Nephron (organoid): ENCODE data around the gene EVA1A.

Experiments
- H3K27ac Mint-ChIP-seq, 3 experiments: 2 replicates each; pipeline ENCODE4 v1.8.0; 2020; ENCODE audit warnings: mixed read lengths in 3 of 3, mild to moderate bottlenecking in 2 of 3, moderate library complexity in 1 of 3
- H3K27me3 Mint-ChIP-seq: 2 replicates; pipeline ENCODE4 v1.8.0; 2021; ENCODE audit warnings: low read depth, mild to moderate bottlenecking, moderate library complexity, mixed read lengths
- H3K36me3 Mint-ChIP-seq: 2 replicates; pipeline ENCODE4 v1.8.0; 2020; ENCODE audit warnings: low read depth, mixed read lengths
- H3K4me1 Mint-ChIP-seq: 2 replicates; pipeline ENCODE4 v1.8.0; 2020; ENCODE audit warnings: mixed read lengths
- H3K4me3 Mint-ChIP-seq, 3 experiments: 2 replicates each; pipeline ENCODE4 v1.8.0; 2020; ENCODE audit warnings: mild to moderate bottlenecking in 3 of 3, mixed read lengths in 3 of 3, moderate library complexity in 2 of 3
- H3K9me3 Mint-ChIP-seq: 2 replicates; pipeline ENCODE4 v1.8.0; 2020; ENCODE audit warnings: mixed read lengths
- TF ChIP-seq, protein P1 (sequence below), 3 experiments: fragments of 200-600 bp; sonication (generic); IDR thresholded peaks; one replicate each; pipeline ENCODE4 v1.5.0; 2021; ENCODE audit warnings: antibody characterized with exemption in 3 of 3; ENCODE audit not compliant: unreplicated experiment in 3 of 3

Gene EVA1A

DNA sequence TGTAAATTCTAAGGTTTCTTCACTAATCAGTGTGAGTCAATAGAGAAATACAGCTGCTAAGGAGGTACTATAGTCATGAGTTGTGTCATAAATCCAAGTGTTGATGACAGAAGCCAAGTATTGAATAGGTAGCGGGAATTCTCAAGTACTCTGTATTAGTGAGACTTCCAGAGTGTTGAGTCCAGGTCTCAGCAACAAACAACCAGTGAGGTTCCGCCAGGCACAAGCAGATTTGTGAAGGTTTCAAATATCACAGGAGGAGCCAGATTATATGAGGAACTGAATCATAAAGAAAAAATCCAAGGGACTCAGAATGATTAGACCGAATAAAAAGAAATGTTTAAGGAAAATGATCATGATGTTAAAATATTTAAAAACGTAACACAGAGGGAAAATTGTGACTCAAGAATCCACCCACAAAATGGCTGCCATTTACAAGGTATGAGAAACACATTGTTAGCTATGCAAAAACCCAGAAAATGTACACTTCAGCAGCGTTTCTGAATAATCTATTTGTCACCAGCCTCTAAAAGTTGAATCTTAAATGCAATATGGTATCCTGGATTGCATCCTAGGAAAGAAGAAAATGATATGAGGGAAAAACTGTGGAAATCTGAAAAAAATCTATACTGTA, 27.3 kb upstream of the EVA1A start:
- peaks cover 19% of the 10 kb centered on the region for H3K4me1 Mint-ChIP-seq
- no peaks in the 10 kb centered on the region for H3K9me3 Mint-ChIP-seq
- peak overlapping the region in 1 of 3 experiments; percentile 24 for H3K27ac Mint-ChIP-seq
- TF ChIP-seq, protein P1, sequence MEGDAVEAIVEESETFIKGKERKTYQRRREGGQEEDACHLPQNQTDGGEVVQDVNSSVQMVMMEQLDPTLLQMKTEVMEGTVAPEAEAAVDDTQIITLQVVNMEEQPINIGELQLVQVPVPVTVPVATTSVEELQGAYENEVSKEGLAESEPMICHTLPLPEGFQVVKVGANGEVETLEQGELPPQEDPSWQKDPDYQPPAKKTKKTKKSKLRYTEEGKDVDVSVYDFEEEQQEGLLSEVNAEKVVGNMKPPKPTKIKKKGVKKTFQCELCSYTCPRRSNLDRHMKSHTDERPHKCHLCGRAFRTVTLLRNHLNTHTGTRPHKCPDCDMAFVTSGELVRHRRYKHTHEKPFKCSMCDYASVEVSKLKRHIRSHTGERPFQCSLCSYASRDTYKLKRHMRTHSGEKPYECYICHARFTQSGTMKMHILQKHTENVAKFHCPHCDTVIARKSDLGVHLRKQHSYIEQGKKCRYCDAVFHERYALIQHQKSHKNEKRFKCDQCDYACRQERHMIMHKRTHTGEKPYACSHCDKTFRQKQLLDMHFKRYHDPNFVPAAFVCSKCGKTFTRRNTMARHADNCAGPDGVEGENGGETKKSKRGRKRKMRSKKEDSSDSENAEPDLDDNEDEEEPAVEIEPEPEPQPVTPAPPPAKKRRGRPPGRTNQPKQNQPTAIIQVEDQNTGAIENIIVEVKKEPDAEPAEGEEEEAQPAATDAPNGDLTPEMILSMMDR (IDR thresholded peaks at IDR 0.05; ENCODE audit: unreplicated experiment in 3 of 3): no peak
- no peaks in the 10 kb centered on the region for H3K27me3 Mint-ChIP-seq
- H3K36me3 Mint-ChIP-seq: no peaks in the 10 kb centered on the region
- no peak overlapping the region for H3K4me3 Mint-ChIP-seq

- Mint-ChIP-seq H3K4me1 (peaks cover 17% of the 10 kb centered on the region), H3K9me3 (no peaks in the 10 kb centered on the region), H3K27me3 (no peaks in the 10 kb centered on the region), H3K27ac (no peak overlapping the region), H3K4me3 (no peak overlapping the region), H3K36me3 (no peaks in the 10 kb centered on the region)
- TF ChIP-seq, protein P1 (IDR thresholded peaks at IDR 0.05; ENCODE audit: unreplicated experiment in 3 of 3): no peak
Measured at GRCh38 chr2:75586971-75587370, 26.2 kb upstream of the EVA1A start.

GRCh38 chr2:75582840-75583239, 22.1 kb upstream of the EVA1A start:
- Mint-ChIP-seq H3K4me1 (no peaks in the 10 kb centered on the region), H3K27me3 (no peaks in the 10 kb centered on the region), H3K36me3 (no peaks in the 10 kb centered on the region), H3K27ac (no peak overlapping the region), H3K9me3 (peaks cover 8% of the 10 kb centered on the region), H3K4me3 (no peak overlapping the region)
- TF ChIP-seq, protein P1 (IDR thresholded peaks at IDR 0.05; ENCODE audit: unreplicated experiment in 3 of 3): no peak

GRCh38 chr2:75580606-75581005, 19.9 kb upstream of the EVA1A start:
- Mint-ChIP-seq H3K36me3 (no peaks in the 10 kb centered on the region), H3K4me3 (no peak overlapping the region), H3K27ac (no peak overlapping the region), H3K4me1 (no peaks in the 10 kb centered on the region), H3K27me3 (no peaks in the 10 kb centered on the region), H3K9me3 (peaks cover 9% of the 10 kb centered on the region)
- TF ChIP-seq, protein P1 (IDR thresholded peaks at IDR 0.05; ENCODE audit: unreplicated experiment in 3 of 3): no peak

GRCh38 chr2:75580156-75580555, 19.4 kb upstream of the EVA1A start:
- no peaks in the 10 kb centered on the region for H3K4me1 Mint-ChIP-seq
- peaks cover 11% of the 10 kb centered on the region for H3K9me3 Mint-ChIP-seq
- H3K4me3 Mint-ChIP-seq: no peak overlapping the region
- H3K36me3 Mint-ChIP-seq: no peaks in the 10 kb centered on the region
- H3K27ac Mint-ChIP-seq: no peak overlapping the region
- TF ChIP-seq, protein P1 (IDR thresholded peaks at IDR 0.05; ENCODE audit: unreplicated experiment in 3 of 3): no peak
- H3K27me3 Mint-ChIP-seq: no peaks in the 10 kb centered on the region

DNA sequence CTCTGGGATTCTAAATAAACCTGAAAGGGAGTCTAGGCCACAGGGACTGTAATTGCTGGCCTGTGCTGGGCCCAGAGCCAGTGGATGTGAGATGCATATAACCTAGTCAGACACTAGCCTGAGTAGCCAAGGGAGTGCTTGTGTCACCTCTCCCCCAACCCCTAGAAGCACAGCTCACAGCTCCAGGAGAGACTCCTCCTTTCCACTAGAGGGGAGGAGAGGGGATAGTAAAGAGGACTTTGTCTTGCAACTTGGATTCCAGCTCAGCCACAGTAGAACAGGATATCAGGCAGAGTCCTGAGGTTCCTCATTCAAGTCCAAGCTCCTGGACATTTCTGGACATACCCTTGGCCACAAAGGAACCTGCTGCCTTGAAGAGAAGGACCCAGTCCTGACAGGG, 18.4 kb upstream of the EVA1A start:
- Mint-ChIP-seq H3K27me3 (peaks cover 2% of the 10 kb centered on the region), H3K4me3 (no peak overlapping the region), H3K36me3 (no peaks in the 10 kb centered on the region), H3K9me3 (peaks cover 11% of the 10 kb centered on the region), H3K4me1 (no peaks in the 10 kb centered on the region), H3K27ac (no peak overlapping the region)
- TF ChIP-seq, protein P1 (IDR thresholded peaks at IDR 0.05; ENCODE audit: unreplicated experiment in 3 of 3): no peak
